HepG2 (cell line): ENCODE results near the gene NUCB1. TPM values are rescaled to one million over a fixed set of nuclear protein-coding genes. Genes with fewer than 3 reads are reported as not detected.

Experiments used
- CCDC6 ChIP-seq: sonication (generic); formaldehyde crosslinking; IDR thresholded peaks from 2 replicates; pipeline ENCODE4 v1.8.1; 2022; ENCODE audit warnings: mild to moderate bottlenecking, missing genetic modification reagents, moderate library complexity
- MED8 ChIP-seq: sonication (generic); formaldehyde crosslinking; IDR thresholded peaks from 2 replicates; pipeline ENCODE4 v1.8.1; 2023; ENCODE audit warnings: mild to moderate bottlenecking, missing genetic modification reagents; ENCODE audit not compliant: insufficient replicate concordance
- MXI1 ChIP-seq: IDR thresholded peaks from 3 replicates; pipeline ENCODE4 v1.6.1; 2012; ENCODE audit warnings: low read depth, low read length, inconsistent platforms, borderline replicate concordance
- NCOA2 ChIP-seq: sonication (generic); formaldehyde crosslinking; IDR thresholded peaks from 2 replicates; pipeline ENCODE4 v1.8.0; 2022; ENCODE audit warnings: inconsistent platforms
- ZNF101 ChIP-seq: sonication (generic); formaldehyde crosslinking; IDR thresholded peaks from 2 replicates; pipeline ENCODE4 v1.4.0; 2020; ENCODE audit warnings: mild to moderate bottlenecking, low read depth, missing genetic modification reagents, borderline replicate concordance
- ZNF674 ChIP-seq: sonication (generic); formaldehyde crosslinking; IDR thresholded peaks from 2 replicates; pipeline ENCODE4 v1.5.0; 2020; ENCODE audit warnings: low read depth, mild to moderate bottlenecking, missing genetic modification reagents
- ZNF773 ChIP-seq: sonication (generic); formaldehyde crosslinking; IDR thresholded peaks from 2 replicates; pipeline ENCODE4 v1.4.0; 2020; ENCODE audit warnings: missing genetic modification reagents, borderline replicate concordance
- ZNF816 ChIP-seq: sonication (generic); formaldehyde crosslinking; IDR thresholded peaks from 2 replicates; pipeline ENCODE4 v1.8.0; 2022; ENCODE audit warnings: missing genetic modification reagents, mild to moderate bottlenecking, borderline replicate concordance
- polyA plus RNA-seq, 8 experiments: library from polyadenylated mRNA; depleted of rRNA in 3 of 8; stranded (reverse) in 7 of 8; unstranded in 1 of 8; fragments of >200 nt; fragmentation: Illumina TruSeq in 4 of 8; extraction: Trizol in 4 of 8; gene quantifications; 2 replicates each; pipeline versions ENCODE4 v1.2.1 to v1.2.3, GENCODE V29; 2011 to 2016; ENCODE audit warnings: low read depth in 4 of 8, missing spikeins in 1 of 8, mixed read lengths in 1 of 8; ENCODE audit not compliant: insufficient read depth in 1 of 8
- total RNA-seq, 5 experiments: library from RNA; depleted of rRNA; stranded (reverse); fragments of >200 nt; fragmentation: Illumina TruSeq; extraction: Trizol; gene quantifications; 2 replicates each; pipeline ENCODE4 v1.2.3, GENCODE V29; 2016; ENCODE audit warnings: low read depth in 1 of 5
- TF ChIP-seq, protein P1 (sequence below): sonication (generic); formaldehyde crosslinking; IDR thresholded peaks from 2 replicates; pipeline ENCODE4 v1.4.0; 2020; ENCODE audit warnings: missing genetic modification reagents
- TF ChIP-seq, protein P2 (sequence below): sonication (generic); formaldehyde crosslinking; IDR thresholded peaks from 2 replicates; pipeline ENCODE4 v1.5.0; 2020; ENCODE audit warnings: mild to moderate bottlenecking, missing genetic modification reagents, borderline replicate concordance
- TF ChIP-seq, protein P3 (sequence below): sonication (generic); formaldehyde crosslinking; IDR thresholded peaks from 2 replicates; pipeline ENCODE4 v1.5.0; 2020; ENCODE audit warnings: mild to moderate bottlenecking, missing genetic modification reagents
- TF ChIP-seq, protein P4 (sequence below): sonication (generic); formaldehyde crosslinking; IDR thresholded peaks from 2 replicates; pipeline ENCODE4 v1.4.0; 2020; ENCODE audit warnings: missing genetic modification reagents

The NUCB1 gene
- total and polyA plus RNA-seq, 2 of the 13 experiments (the other 11 are each of a cell fraction or from before 2014, with no cell fraction given), result 82.3 to 106 TPM

DNA sequence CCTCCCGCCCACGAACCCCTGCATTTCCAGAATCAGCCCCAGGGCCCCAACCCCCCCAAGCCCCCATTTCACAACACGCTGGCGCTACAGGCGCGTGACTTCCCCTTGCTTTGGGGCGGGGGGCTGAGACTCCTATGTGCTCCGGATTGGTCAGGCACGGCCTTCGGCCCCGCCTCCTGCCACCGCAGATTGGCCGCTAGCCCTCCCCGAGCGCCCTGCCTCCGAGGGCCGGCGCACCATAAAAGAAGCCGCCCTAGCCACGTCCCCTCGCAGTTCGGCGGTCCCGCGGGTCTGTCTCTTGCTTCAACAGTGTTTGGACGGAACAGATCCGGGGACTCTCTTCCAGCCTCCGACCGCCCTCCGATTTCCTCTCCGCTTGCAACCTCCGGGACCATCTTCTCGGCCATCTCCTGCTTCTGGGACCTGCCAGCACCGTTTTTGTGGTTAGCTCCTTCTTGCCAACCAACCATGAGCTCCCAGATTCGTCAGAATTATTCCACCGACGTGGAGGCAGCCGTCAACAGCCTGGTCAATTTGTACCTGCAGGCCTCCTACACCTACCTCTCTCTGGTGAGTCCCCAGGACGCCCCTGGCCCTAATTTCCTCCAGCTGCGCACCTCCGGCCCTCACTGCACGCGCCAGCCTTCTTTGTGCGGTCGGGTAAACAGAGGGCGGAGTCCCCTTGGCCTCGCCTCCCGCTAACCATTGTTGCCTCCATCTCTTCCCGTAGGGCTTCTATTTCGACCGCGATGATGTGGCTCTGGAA, 65.1 kb downstream of the NUCB1 start, which contains the start of gene FTL (continued):
- TF ChIP-seq, protein P1, sequence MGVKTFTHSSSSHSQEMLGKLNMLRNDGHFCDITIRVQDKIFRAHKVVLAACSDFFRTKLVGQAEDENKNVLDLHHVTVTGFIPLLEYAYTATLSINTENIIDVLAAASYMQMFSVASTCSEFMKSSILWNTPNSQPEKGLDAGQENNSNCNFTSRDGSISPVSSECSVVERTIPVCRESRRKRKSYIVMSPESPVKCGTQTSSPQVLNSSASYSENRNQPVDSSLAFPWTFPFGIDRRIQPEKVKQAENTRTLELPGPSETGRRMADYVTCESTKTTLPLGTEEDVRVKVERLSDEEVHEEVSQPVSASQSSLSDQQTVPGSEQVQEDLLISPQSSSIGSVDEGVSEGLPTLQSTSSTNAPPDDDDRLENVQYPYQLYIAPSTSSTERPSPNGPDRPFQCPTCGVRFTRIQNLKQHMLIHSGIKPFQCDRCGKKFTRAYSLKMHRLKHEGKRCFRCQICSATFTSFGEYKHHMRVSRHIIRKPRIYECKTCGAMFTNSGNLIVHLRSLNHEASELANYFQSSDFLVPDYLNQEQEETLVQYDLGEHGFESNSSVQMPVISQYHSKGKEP (CRISPR knock-in tag), result peak; percentile 78; the same call in 1 of the 2 replicates
- TF ChIP-seq, protein P2, sequence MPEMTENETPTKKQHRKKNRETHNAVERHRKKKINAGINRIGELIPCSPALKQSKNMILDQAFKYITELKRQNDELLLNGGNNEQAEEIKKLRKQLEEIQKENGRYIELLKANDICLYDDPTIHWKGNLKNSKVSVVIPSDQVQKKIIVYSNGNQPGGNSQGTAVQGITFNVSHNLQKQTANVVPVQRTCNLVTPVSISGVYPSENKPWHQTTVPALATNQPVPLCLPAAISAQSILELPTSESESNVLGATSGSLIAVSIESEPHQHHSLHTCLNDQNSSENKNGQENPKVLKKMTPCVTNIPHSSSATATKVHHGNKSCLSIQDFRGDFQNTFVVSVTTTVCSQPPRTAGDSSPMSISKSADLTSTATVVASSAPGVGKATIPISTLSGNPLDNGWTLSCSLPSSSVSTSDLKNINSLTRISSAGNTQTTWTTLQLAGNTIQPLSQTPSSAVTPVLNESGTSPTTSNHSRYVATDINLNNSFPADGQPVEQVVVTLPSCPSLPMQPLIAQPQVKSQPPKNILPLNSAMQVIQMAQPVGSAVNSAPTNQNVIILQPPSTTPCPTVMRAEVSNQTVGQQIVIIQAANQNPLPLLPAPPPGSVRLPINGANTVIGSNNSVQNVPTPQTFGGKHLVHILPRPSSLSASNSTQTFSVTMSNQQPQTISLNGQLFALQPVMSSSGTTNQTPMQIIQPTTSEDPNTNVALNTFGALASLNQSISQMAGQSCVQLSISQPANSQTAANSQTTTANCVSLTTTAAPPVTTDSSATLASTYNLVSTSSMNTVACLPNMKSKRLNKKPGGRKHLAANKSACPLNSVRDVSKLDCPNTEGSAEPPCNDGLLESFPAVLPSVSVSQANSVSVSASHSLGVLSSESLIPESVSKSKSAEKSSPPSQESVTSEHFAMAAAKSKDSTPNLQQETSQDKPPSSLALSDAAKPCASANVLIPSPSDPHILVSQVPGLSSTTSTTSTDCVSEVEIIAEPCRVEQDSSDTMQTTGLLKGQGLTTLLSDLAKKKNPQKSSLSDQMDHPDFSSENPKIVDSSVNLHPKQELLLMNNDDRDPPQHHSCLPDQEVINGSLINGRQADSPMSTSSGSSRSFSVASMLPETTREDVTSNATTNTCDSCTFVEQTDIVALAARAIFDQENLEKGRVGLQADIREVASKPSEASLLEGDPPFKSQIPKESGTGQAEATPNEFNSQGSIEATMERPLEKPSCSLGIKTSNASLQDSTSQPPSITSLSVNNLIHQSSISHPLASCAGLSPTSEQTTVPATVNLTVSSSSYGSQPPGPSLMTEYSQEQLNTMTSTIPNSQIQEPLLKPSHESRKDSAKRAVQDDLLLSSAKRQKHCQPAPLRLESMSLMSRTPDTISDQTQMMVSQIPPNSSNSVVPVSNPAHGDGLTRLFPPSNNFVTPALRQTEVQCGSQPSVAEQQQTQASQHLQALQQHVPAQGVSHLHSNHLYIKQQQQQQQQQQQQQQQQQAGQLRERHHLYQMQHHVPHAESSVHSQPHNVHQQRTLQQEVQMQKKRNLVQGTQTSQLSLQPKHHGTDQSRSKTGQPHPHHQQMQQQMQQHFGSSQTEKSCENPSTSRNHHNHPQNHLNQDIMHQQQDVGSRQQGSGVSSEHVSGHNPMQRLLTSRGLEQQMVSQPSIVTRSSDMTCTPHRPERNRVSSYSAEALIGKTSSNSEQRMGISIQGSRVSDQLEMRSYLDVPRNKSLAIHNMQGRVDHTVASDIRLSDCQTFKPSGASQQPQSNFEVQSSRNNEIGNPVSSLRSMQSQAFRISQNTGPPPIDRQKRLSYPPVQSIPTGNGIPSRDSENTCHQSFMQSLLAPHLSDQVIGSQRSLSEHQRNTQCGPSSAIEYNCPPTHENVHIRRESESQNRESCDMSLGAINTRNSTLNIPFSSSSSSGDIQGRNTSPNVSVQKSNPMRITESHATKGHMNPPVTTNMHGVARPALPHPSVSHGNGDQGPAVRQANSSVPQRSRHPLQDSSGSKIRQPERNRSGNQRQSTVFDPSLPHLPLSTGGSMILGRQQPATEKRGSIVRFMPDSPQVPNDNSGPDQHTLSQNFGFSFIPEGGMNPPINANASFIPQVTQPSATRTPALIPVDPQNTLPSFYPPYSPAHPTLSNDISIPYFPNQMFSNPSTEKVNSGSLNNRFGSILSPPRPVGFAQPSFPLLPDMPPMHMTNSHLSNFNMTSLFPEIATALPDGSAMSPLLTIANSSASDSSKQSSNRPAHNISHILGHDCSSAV (CRISPR knock-in tag), result no peak
- peak; percentile 80 for TF ChIP-seq CCDC6 (CRISPR knock-in tag)
- TF ChIP-seq ZNF773, result peak; percentile 96
- TF ChIP-seq ZNF816 (CRISPR knock-in tag), result no peak; the same call in 1 of the 2 replicates
- peak; percentile 72; the same call in 1 of the 2 replicates for TF ChIP-seq NCOA2 (CRISPR knock-in tag)
- TF ChIP-seq, protein P3, sequence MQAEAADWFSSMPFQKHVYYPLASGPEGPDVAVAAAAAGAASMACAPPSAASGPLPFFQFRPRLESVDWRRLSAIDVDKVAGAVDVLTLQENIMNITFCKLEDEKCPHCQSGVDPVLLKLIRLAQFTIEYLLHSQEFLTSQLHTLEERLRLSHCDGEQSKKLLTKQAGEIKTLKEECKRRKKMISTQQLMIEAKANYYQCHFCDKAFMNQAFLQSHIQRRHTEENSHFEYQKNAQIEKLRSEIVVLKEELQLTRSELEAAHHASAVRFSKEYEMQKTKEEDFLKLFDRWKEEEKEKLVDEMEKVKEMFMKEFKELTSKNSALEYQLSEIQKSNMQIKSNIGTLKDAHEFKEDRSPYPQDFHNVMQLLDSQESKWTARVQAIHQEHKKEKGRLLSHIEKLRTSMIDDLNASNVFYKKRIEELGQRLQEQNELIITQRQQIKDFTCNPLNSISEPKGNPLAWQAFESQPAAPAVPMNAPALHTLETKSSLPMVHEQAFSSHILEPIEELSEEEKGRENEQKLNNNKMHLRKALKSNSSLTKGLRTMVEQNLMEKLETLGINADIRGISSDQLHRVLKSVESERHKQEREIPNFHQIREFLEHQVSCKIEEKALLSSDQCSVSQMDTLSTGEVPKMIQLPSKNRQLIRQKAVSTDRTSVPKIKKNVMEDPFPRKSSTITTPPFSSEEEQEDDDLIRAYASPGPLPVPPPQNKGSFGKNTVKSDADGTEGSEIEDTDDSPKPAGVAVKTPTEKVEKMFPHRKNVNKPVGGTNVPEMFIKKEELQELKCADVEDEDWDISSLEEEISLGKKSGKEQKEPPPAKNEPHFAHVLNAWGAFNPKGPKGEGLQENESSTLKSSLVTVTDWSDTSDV (CRISPR knock-in tag), result no peak
- no peak for TF ChIP-seq ZNF101 (CRISPR knock-in tag)
- TF ChIP-seq, protein P4, sequence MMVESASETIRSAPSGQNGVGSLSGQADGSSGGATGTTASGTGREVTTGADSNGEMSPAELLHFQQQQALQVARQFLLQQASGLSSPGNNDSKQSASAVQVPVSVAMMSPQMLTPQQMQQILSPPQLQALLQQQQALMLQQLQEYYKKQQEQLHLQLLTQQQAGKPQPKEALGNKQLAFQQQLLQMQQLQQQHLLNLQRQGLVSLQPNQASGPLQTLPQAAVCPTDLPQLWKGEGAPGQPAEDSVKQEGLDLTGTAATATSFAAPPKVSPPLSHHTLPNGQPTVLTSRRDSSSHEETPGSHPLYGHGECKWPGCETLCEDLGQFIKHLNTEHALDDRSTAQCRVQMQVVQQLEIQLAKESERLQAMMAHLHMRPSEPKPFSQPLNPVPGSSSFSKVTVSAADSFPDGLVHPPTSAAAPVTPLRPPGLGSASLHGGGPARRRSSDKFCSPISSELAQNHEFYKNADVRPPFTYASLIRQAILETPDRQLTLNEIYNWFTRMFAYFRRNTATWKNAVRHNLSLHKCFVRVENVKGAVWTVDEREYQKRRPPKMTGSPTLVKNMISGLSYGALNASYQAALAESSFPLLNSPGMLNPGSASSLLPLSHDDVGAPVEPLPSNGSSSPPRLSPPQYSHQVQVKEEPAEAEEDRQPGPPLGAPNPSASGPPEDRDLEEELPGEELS (CRISPR knock-in tag), result peak; percentile 72; the same call in 1 of the 2 replicates
- TF ChIP-seq ZNF674, result no peak
- TF ChIP-seq MED8 (CRISPR knock-in tag), result peak; percentile 92
- peak; percentile 52; the same call in 1 of the 3 replicates for TF ChIP-seq MXI1
